ENCODE measurements around the gene DOK7. TPM values are rescaled to one million over a fixed set of nuclear protein-coding genes. Genes with fewer than 3 reads are reported as not detected.

DOK7 gene
- total and polyA plus RNA-seq, 2 of the 4 experiments (the other 2 are of a cell fraction), result not detected

DNA sequence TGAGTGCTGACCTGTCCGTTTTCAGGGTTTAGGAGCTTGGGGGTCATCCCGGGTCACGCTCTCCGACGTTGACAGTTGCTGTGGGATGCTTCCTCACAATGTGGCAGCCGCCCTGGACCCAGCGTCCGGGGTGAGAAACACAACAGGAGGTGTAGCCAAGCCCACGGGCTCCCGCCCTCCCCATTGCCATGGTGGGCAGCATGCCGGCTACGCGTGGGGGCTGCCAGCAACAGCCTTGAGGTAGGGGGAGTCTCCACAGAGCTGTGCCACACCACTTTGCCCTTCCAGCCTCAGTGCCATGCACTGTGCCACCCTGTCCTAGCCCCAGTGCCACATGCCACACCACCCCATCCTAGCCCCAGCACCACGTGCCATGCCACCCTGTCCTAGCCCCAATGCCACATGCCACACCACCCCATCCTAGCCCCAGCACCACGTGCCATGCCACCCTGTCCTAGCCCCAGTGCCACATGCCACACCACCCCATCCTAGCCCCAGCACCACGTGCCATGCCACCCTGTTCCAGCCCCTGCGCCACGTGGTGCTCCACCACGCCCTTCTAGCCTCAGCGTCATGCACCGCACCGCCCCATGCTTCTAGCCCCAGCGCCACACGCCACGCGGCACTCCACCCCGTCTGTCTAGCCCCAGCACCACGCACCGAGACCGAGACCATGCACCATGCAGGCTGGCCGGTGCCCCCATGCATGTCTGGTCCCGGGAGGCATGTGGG is 29.8 kb upstream of the DOK7 start:
- 91% methylated on average over 21 of the region's 32 CpGs; no CpG with 5 or more reads in 1 of the 2 experiments for WGBS, 2 experiments (ENCODE audit: extremely low coverage in 2 of 2, insufficient read length in 1 of 2)
- in situ Hi-C loops (cut with MboI; ENCODE audit: low sequenced_read_pairs), result no loop called here

More for the DNA sequence above, 29.8 kb upstream of the DOK7 start:
- Histone ChIP-seq H4K91ac (ENCODE audit: insufficient read depth, low read depth, low read length) (no peak overlapping the region), H3K14ac (replicated peaks; ENCODE audit: low read depth, low read length) (no peak overlapping the region), H2BK120ac (ENCODE audit: low read depth, low read length) (no peak overlapping the region), H3K23ac (ENCODE audit: low read depth, low read length) (no peak overlapping the region), H3K27ac (ENCODE audit: insufficient read depth, low read length) (no peak overlapping the region), H3K36me3 (ENCODE audit: control insufficient read depth, insufficient read depth, low read length) (peaks cover 17% of the 10 kb centered on the region), H3K4ac (ENCODE audit: low read depth, low read length) (no peak overlapping the region), H3K9me3 (ENCODE audit: control insufficient read depth, insufficient read depth, low read length) (no peaks in the 10 kb centered on the region), H2AFZ (replicated peaks; ENCODE audit: low read length, poor library complexity) (no peak overlapping the region), H2AK9ac (replicated peaks; ENCODE audit: low read depth, low read length, poor library complexity) (no peak overlapping the region), H2BK15ac (ENCODE audit: low read depth, low read length) (no peak overlapping the region), H4K5ac (ENCODE audit: low read depth, low read length) (no peak overlapping the region), H2BK5ac (ENCODE audit: low read depth, low read length, poor library complexity, severe bottlenecking) (no peak overlapping the region), H4K8ac (ENCODE audit: low read depth in 2 of 2, low read length in 2 of 2) (no peak overlapping the region), H4K20me1 (ENCODE audit: insufficient read depth, low read length) (no peaks in the 10 kb centered on the region; the same call in 1 of the 2 replicates), H3K56ac (ENCODE audit: extremely low read depth, insufficient read depth, low read length) (no peak overlapping the region), H3K18ac (ENCODE audit: low read depth, low read length) (no peak overlapping the region), H2AK5ac (ENCODE audit: low read depth, low read length) (no peak overlapping the region), H3K9me1 (ENCODE audit: insufficient read depth, low read length) (0 out of 2 replicates have a peak, but pooled peaks cover 3% of the 10 kb centered on the region), H3K4me3 (ENCODE audit: insufficient read depth, low read depth, low read length) (no peak overlapping the region), H3K4me2 (ENCODE audit: low read depth, low read length) (no peak overlapping the region), H3K4me1 (ENCODE audit: control insufficient read depth, insufficient read depth, low read length) (peaks cover 11% of the 10 kb centered on the region), H3K9ac (ENCODE audit: low read depth, low read length) (no peak overlapping the region), H2BK20ac (ENCODE audit: low read depth, low read length) (no peak overlapping the region), H3K27me3 (ENCODE audit: control insufficient read depth, insufficient read depth, low read length) (no peaks in the 10 kb centered on the region), H3K79me1 (ENCODE audit: low read depth in 1 of 2, low read length in 2 of 2) (no peaks in the 10 kb centered on the region)
- TF ChIP-seq USF2 (IDR thresholded peaks at IDR 0.05; ENCODE audit: low read depth, low read length) (no peak), NFE2L2 (IDR thresholded peaks at IDR 0.05; ENCODE audit: low read depth, low read length) (no peak), FOS (IDR thresholded peaks at IDR 0.05; ENCODE audit: low read depth, low read length) (no peak)
- DNase-seq (no peak), ATAC-seq (ENCODE audit: low read depth) (no peak)
- dilution Hi-C loops (cut with HindIII; ENCODE audit: low sequenced_read_pairs, unreplicated experiment) (no loop called here), intact Hi-C loops (cut with micrococcal nuclease) (no loop called here)
- ChIA-PET POLR2A (ENCODE audit: unreplicated experiment) (no interaction called here), CTCF (no interaction called here)
- BruUV-seq (replicated peaks), result no TSS peak
